H1 (cell line): ENCODE measurements around the gene DCDC1. TPM values are rescaled to one million over a fixed set of nuclear protein-coding genes. Genes with fewer than 3 reads are reported as not detected.

ENCODE experiments used
- CTCF ChIA-PET: fragments of 300-600 bp; sonication (Branson Sonifier 250); formaldehyde crosslinking; loops from one replicate; lab custom pipeline; 2021; ENCODE audit not compliant: partially characterized antibody; lab: Charles Lee
- POLR2A ChIA-PET: fragments of 300-600 bp; sonication (Branson Sonifier 250); formaldehyde crosslinking; loops from one replicate; lab custom pipeline; 2021; ENCODE audit warnings: inconsistent platforms; ENCODE audit not compliant: partially characterized antibody; lab: Charles Lee
- DNase-seq, 2 experiments: peaks; one replicate each; pipeline versions ENCODE4 v3.0.0 to v3.0.0-alpha.2; 2010 to 2022; ENCODE audit warnings: low spot score in 2 of 2, low read depth in 1 of 2, mixed read lengths in 1 of 2
- FAIRE-seq: peaks from 2 replicates; lab custom pipeline; 2011; peaks lifted over from hg19 to GRCh38; lab: Jason Lieb, UNC
- H2AFZ ChIP-seq: 2 replicates; pipeline ENCODE4 v1.8.1; 2012; ENCODE audit warnings: low read length, inconsistent platforms
- H2AK5ac ChIP-seq: 2 replicates; pipeline ENCODE4 v1.6.1; 2013; ENCODE audit warnings: low read depth, low read length
- H2BK120ac ChIP-seq: replicated peaks from 2 replicates; pipeline ENCODE3; 2013; ENCODE audit warnings: low read depth, low read length, inconsistent platforms
- H2BK12ac ChIP-seq: 2 replicates; pipeline ENCODE4 v1.6.1; 2013; ENCODE audit warnings: low read depth, low read length
- H2BK15ac ChIP-seq: 2 replicates; pipeline ENCODE4 v1.6.1; 2013; ENCODE audit warnings: low read length
- H2BK20ac ChIP-seq: 2 replicates; pipeline ENCODE4 v1.6.1; 2013; ENCODE audit warnings: low read length
- H2BK5ac ChIP-seq: 2 replicates; pipeline ENCODE4 v1.6.1; 2013; ENCODE audit warnings: low read depth, low read length
- H3K14ac ChIP-seq: 2 replicates; pipeline ENCODE4 v1.6.1; 2013; ENCODE audit warnings: inconsistent platforms; ENCODE audit not compliant: insufficient read length
- H3K18ac ChIP-seq: 2 replicates; pipeline ENCODE4 v1.6.1; 2013; ENCODE audit warnings: low read length; ENCODE audit errors: extremely low read depth
- H3K23ac ChIP-seq: 2 replicates; pipeline ENCODE4 v1.6.1; 2013; ENCODE audit warnings: inconsistent platforms; ENCODE audit not compliant: insufficient read length
- H3K23me2 ChIP-seq: 2 replicates; pipeline ENCODE4 v1.6.1; 2013; ENCODE audit warnings: low read depth, low read length
- H3K27ac ChIP-seq: 2 replicates; pipeline ENCODE4 v1.6.1; 2011; ENCODE audit warnings: low read depth, low read length, inconsistent platforms
- H3K27me3 ChIP-seq, 4 experiments: replicated peaks in 1 of 4; 1 replicate in 1 of 4; 2 replicates in 3 of 4; pipeline versions ENCODE4 v1.6.1 to v1.8.1; 2011 to 2013; ENCODE audit warnings: low read length in 3 of 4, mild to moderate bottlenecking in 3 of 4, inconsistent platforms in 2 of 4, mixed read lengths in 2 of 4, moderate library complexity in 1 of 4; ENCODE audit not compliant: control insufficient read depth in 3 of 4, insufficient read depth in 3 of 4; ENCODE audit errors: extremely low read depth in 1 of 4
- H3K36me3 ChIP-seq, 4 experiments: 2 replicates each; pipeline versions ENCODE4 v1.6.1 to v1.8.1; 2011 to 2013; ENCODE audit warnings: mild to moderate bottlenecking in 4 of 4, low read length in 3 of 4, moderate library complexity in 2 of 4, control low read depth in 1 of 4, inconsistent platforms in 1 of 4; ENCODE audit not compliant: insufficient read depth in 4 of 4, control insufficient read depth in 2 of 4
- H3K4ac ChIP-seq: replicated peaks from 2 replicates; pipeline ENCODE3; 2013; ENCODE audit warnings: low read length, low read depth, mixed read lengths, inconsistent platforms; ENCODE audit not compliant: insufficient read length
- H3K4me1 ChIP-seq, 4 experiments: replicated peaks in 1 of 4; 1 replicate in 1 of 4; 2 replicates in 3 of 4; pipeline versions ENCODE4 v1.6.1 to v1.8.1; 2011 to 2013; ENCODE audit warnings: low read length in 3 of 4, inconsistent platforms in 2 of 4, mixed read lengths in 1 of 4; ENCODE audit not compliant: insufficient read depth in 4 of 4, control insufficient read depth in 3 of 4
- H3K4me2 ChIP-seq, 2 experiments: 2 replicates each; pipeline versions ENCODE4 v1.6.1 to v1.8.1; 2011 to 2013; ENCODE audit warnings: low read depth in 2 of 2, low read length in 2 of 2, control low read depth in 1 of 2, inconsistent platforms in 1 of 2, mild to moderate bottlenecking in 1 of 2; ENCODE audit not compliant: insufficient read depth in 1 of 2
- H3K4me3 ChIP-seq, 4 experiments: fragments of 200-600, 300-600 bp in 1 of 4; sonication (generic), shearing (Covaris generic), sonication (Bioruptor Twin) in 1 of 4; 2 replicates each; pipeline versions ENCODE4 v1.5.1 to v1.8.1; 2011 to 2016; ENCODE audit warnings: low read length in 4 of 4, low read depth in 3 of 4, control low read depth in 2 of 4, inconsistent platforms in 2 of 4, mild to moderate bottlenecking in 2 of 4, mixed read lengths in 1 of 4, moderate library complexity in 1 of 4; ENCODE audit not compliant: insufficient read depth in 2 of 4; ENCODE audit errors: extremely low read depth in 1 of 4
- H3K56ac ChIP-seq: replicated peaks from 2 replicates; pipeline ENCODE3; 2013; ENCODE audit warnings: low read depth, mild to moderate bottlenecking, mixed read lengths, low read length, inconsistent platforms; ENCODE audit not compliant: insufficient read length
- H3K79me1 ChIP-seq: 2 replicates; pipeline ENCODE4 v1.6.1; 2013; ENCODE audit warnings: low read depth, low read length, control low read depth
- H3K79me2 ChIP-seq, 2 experiments: 2 replicates each; pipeline versions ENCODE4 v1.6.1 to v1.8.1; 2012 to 2013; ENCODE audit warnings: low read length in 2 of 2, mild to moderate bottlenecking in 2 of 2, inconsistent platforms in 1 of 2; ENCODE audit not compliant: insufficient read depth in 2 of 2, control insufficient read depth in 1 of 2
- H3K9ac ChIP-seq, 4 experiments: replicated peaks in 1 of 4; 1 replicate in 1 of 4; 2 replicates in 3 of 4; pipeline versions ENCODE4 v1.6.1 to v1.8.1; 2011 to 2013; ENCODE audit warnings: low read depth in 3 of 4, low read length in 3 of 4, control low read depth in 2 of 4, mild to moderate bottlenecking in 2 of 4, moderate library complexity in 2 of 4, inconsistent platforms in 1 of 4; ENCODE audit errors: extremely low read depth in 1 of 4
- H3K9me3 ChIP-seq, 2 experiments: 2 replicates each; pipeline versions ENCODE4 v1.6.1 to v1.8.1; 2012 to 2013; ENCODE audit warnings: mild to moderate bottlenecking in 2 of 2, moderate library complexity in 2 of 2, control low read depth in 1 of 2, inconsistent platforms in 1 of 2, low read depth in 1 of 2, low read length in 1 of 2, mixed read lengths in 1 of 2; ENCODE audit not compliant: insufficient read depth in 2 of 2
- H4K20me1 ChIP-seq, 2 experiments: replicated peaks in 1 of 2; 2 replicates each; pipeline versions ENCODE3 to v1.8.1; 2011 to 2013; ENCODE audit warnings: inconsistent platforms in 2 of 2, low read length in 2 of 2, mild to moderate bottlenecking in 1 of 2; ENCODE audit not compliant: insufficient read depth in 2 of 2, control insufficient read depth in 1 of 2
- H4K5ac ChIP-seq: 2 replicates; pipeline ENCODE4 v1.6.1; 2013; ENCODE audit warnings: low read length, low read depth, mixed read lengths, inconsistent platforms; ENCODE audit not compliant: insufficient read length
- H4K8ac ChIP-seq: 2 replicates; pipeline ENCODE4 v1.8.0; 2013; ENCODE audit warnings: mild to moderate bottlenecking, moderate library complexity, low read length, inconsistent platforms; ENCODE audit not compliant: insufficient read depth; ENCODE audit errors: extremely low read depth
- H4K91ac ChIP-seq: replicated peaks from 2 replicates; pipeline ENCODE3; 2013; ENCODE audit warnings: low read length, mixed read lengths, inconsistent platforms; ENCODE audit not compliant: insufficient read length
- ATF3 ChIP-seq: IDR thresholded peaks from 2 replicates; pipeline ENCODE4 v1.6.1; 2011; ENCODE audit warnings: low read depth, mild to moderate bottlenecking, low read length; ENCODE audit not compliant: insufficient read depth
- BCL11A ChIP-seq, 2 experiments: IDR thresholded peaks; one replicate each; pipeline ENCODE4 v1.6.1; 2011; ENCODE audit warnings: low read depth in 2 of 2, low read length in 2 of 2, mild to moderate bottlenecking in 2 of 2
- CREB1 ChIP-seq: IDR thresholded peaks from 2 replicates; pipeline ENCODE4 v1.6.1; 2012; ENCODE audit warnings: inconsistent platforms
- E2F6 ChIP-seq: IDR thresholded peaks from 2 replicates; pipeline ENCODE4 v1.6.1; 2012; ENCODE audit warnings: inconsistent platforms
- HDAC2 ChIP-seq, 2 experiments: fragments of 300-600 bp in 1 of 2; sonication (generic) in 1 of 2; IDR thresholded peaks; 2 replicates each; pipeline ENCODE4 v1.6.1; 2011 to 2012; ENCODE audit warnings: low read depth in 2 of 2, low read length in 2 of 2, mild to moderate bottlenecking in 2 of 2, moderate library complexity in 2 of 2, borderline replicate concordance in 1 of 2, inconsistent platforms in 1 of 2
- HDAC6 ChIP-seq: IDR thresholded peaks from one replicate; pipeline ENCODE4 v1.7.1; 2012; ENCODE audit warnings: low read depth, mild to moderate bottlenecking, inconsistent platforms, low read length, moderate library complexity
- MAFK ChIP-seq: IDR thresholded peaks from 2 replicates; pipeline ENCODE4 v1.6.1; 2012; ENCODE audit warnings: low read depth, mild to moderate bottlenecking, improper control_type of control experiment, low read length
- PHF8 ChIP-seq: fragments of 200-600 bp; sonication (generic); conservative IDR thresholded peaks from 2 replicates; pipeline ENCODE4 v1.7.1; 2012; ENCODE audit warnings: low read depth, mild to moderate bottlenecking, inconsistent platforms, low read length, moderate library complexity
- POLR2A ChIP-seq, 2 experiments: IDR thresholded peaks; 1 replicate in 1 of 2; 2 replicates in 1 of 2; pipeline ENCODE4 v1.6.1; 2011; ENCODE audit warnings: low read depth in 2 of 2, low read length in 2 of 2, mild to moderate bottlenecking in 2 of 2; ENCODE audit errors: control extremely low read depth in 1 of 2
- SIX5 ChIP-seq: IDR thresholded peaks from 2 replicates; pipeline ENCODE4 v1.6.1; 2011; ENCODE audit warnings: mild to moderate bottlenecking, low read depth, low read length
- TCF12 ChIP-seq: IDR thresholded peaks from 2 replicates; pipeline ENCODE4 v1.6.1; 2011; ENCODE audit warnings: low read depth, mild to moderate bottlenecking, low read length
- YY1 ChIP-seq: IDR thresholded peaks from 2 replicates; pipeline ENCODE4 v1.6.1; 2011; ENCODE audit warnings: low read depth, mild to moderate bottlenecking, low read length
- WGBS, 2 experiments: shearing (Covaris generic) in 1 of 2; methylation state at CpG; one replicate each; pipeline versions ENCODE4 v1.1.6 to v1.1.7; 2013 to 2015; ENCODE audit warnings: low lambda C conversion rate in 2 of 2, mixed read lengths in 2 of 2, inconsistent platforms in 1 of 2, low coverage in 1 of 2, missing lambda C conversion rate in 1 of 2; ENCODE audit not compliant: insufficient replicate concordance in 2 of 2, insufficient coverage in 1 of 2, insufficient read length in 1 of 2; ENCODE audit errors: extremely low coverage in 1 of 2, missing lambda C conversion rate in 1 of 2; 5-methylcytosine and 5-hydroxymethylcytosine counted together
- polyA plus RNA-seq, 7 experiments: library from polyadenylated mRNA; depleted of rRNA in 3 of 7; stranded (reverse) in 5 of 7; unstranded in 2 of 7; fragments of >200 nt in 5 of 7; fragments of 200-250 nt in 2 of 7; gene quantifications; 1 replicate in 5 of 7; 2 replicates in 1 of 7; 4 replicates in 1 of 7; pipeline versions ENCODE4 v1.2.1 to v1.2.3, GENCODE V29; 2011 to 2013; ENCODE audit warnings: missing spikeins in 2 of 7, mixed read lengths in 2 of 7
- total RNA-seq: library from RNA; stranded (reverse); fragmentation: NEBNext Ultra II Directional; extraction: Animal tissue kit (Norgen Biotek cat#: 25700); gene quantifications from 2 replicates; pipeline ENCODE4 v1.2.1, GENCODE V29; 2021

Gene DCDC1
- total and polyA plus RNA-seq, 2 of the 8 experiments (the other 6 are each of a cell fraction or from before 2014, with no cell fraction given) = 0.15 to 0.56 TPM

- Histone ChIP-seq H3K4me3 (no peak overlapping the region), H2BK12ac (no peak overlapping the region), H4K8ac (no peak overlapping the region), H3K56ac (no peak overlapping the region), H3K14ac (no peak overlapping the region), H3K9ac (no peak overlapping the region), H2AK5ac (no peak overlapping the region), H3K79me1 (no peaks in the 10 kb centered on the region), H2BK15ac (no peak overlapping the region), H4K91ac (no peak overlapping the region), H3K36me3 (no peaks in the 10 kb centered on the region), H4K20me1 (no peaks in the 10 kb centered on the region), H3K4me2 (no peak overlapping the region), H4K5ac (no peak overlapping the region), H3K27me3 (no peaks in the 10 kb centered on the region), H3K4ac (no peak overlapping the region), H3K18ac (no peak overlapping the region), H2BK5ac (no peak overlapping the region), H3K79me2 (no peaks in the 10 kb centered on the region), H2BK20ac (no peak overlapping the region), H2AFZ (no peak overlapping the region), H2BK120ac (no peak overlapping the region), H3K9me3 (0 out of 4 replicates have a peak, but pooled peaks cover 0 to 5% of the 10 kb centered on the region in 2 experiments), H3K27ac (no peak overlapping the region), H3K23me2 (no peaks in the 10 kb centered on the region), H3K23ac (no peak overlapping the region), H3K4me1 (no peaks in the 10 kb centered on the region)
- 81% methylated on average over 1 of the region's 1 CpG; no CpG with 5 or more reads in 1 of the 2 experiments for WGBS, 2 experiments
- no peak for TF ChIP-seq E2F6
- no peak for TF ChIP-seq POLR2A (IDR thresholded peaks at IDR 0.05; ENCODE audit: control extremely low read depth in 1 of 2, low read depth in 2 of 2, low read length in 2 of 2)
- no peak for TF ChIP-seq CREB1
- no peak for TF ChIP-seq SIX5
- TF ChIP-seq HDAC2 (IDR thresholded peaks at IDR 0.05; ENCODE audit: borderline replicate concordance in 1 of 2, low read depth in 2 of 2, low read length in 2 of 2) = no peak
- TF ChIP-seq BCL11A (IDR thresholded peaks at IDR 0.05; ENCODE audit: low read depth in 2 of 2, low read length in 2 of 2) = no peak
- no peak for TF ChIP-seq PHF8
- no peak for TF ChIP-seq YY1
- TF ChIP-seq TCF12 = no peak
- no peak for TF ChIP-seq MAFK
- no peak for TF ChIP-seq ATF3
- TF ChIP-seq HDAC6 = no peak
- no peak for DNase-seq
- FAIRE-seq = no peak
- POLR2A ChIA-PET = no interaction called here
- CTCF ChIA-PET = no interaction called here
Observed at GRCh38 chr11:30837252-30837651, 532.3 kb downstream of the DCDC1 start.
